ENCODE data around the gene ITSN2.
A peak's percentile ranks its signal among the peaks of the same experiment; 100 is the strongest.

The ITSN2 gene

DNA sequence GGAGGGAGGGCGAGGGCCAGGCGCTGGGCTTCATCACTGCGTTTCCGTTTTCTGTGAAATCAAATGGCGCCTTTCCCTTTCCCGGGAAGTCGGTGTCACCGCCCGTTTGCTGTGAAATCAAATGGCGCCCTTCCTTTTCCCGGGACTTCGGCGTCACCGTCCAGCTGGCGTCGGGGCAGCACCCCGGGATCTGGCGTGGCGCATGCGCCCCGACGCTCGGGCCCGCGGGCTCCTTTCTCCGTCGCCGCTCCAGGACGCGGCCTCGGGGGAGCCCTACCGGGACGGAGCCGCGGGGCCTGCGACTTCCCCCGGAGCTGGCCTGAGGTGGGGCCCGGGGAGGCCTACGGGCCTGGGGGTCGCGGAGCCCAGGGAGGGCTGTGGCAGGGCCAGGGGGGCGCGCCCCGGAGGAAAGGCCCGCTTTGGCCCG, 185.5 kb downstream of the ITSN2 start, which contains the start of gene FAM228A:
Gene FAM228A, plus strand, starts transcription at position 203 of the 427 bp plus-strand sequence. CDS start 428 bp downstream, outside the sequence.
- DNase-seq: no peak

DNA sequence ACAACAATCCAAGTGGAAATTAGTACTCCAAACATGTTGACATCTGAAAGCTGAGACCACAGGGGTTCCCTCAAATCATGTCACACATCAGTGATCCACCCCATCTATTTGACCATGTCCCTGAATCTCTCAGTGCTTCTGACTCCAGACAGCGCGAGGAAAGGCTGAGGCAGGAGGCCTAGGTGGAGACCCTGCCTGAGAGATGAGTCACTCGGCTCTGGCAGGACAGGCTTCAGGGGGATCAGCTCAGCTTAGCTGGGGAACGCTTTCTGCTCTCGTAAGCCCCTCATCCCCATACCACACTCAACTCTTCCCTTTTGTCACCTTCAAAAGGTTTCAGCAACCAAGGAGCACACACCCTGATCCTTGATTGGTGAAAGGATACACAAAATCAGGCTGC, 191.3 kb downstream of the ITSN2 start:
- DNase-seq: no peak

DNA sequence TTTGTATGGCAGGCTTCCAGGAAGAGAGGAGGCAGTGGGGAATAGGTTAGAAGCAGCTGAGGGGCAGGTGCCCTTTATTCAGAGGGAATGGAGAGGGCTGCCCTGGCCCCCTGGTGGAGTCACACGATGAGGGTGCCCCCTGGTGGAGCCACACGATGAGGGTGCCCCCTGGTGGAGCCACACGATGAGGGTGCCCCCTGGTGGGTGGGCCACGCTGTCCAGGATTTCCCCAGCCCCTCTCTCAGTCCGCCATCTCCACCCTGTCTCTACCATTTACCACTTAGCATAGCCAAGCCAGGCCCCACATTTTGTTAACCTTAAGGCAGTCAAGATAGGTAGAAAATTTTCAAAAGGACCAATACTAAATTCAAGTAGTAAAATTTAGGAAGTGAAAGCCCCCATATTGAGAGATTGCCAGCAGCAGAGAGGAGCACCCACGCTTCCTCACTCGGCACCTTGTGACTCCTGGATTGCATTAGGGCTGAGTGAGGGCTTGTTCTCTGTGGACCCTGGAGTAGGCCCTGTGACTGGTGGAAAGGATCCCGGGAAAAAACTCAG, 195.8 kb downstream of the ITSN2 start:
- peak; percentile 12 for DNase-seq

DNA sequence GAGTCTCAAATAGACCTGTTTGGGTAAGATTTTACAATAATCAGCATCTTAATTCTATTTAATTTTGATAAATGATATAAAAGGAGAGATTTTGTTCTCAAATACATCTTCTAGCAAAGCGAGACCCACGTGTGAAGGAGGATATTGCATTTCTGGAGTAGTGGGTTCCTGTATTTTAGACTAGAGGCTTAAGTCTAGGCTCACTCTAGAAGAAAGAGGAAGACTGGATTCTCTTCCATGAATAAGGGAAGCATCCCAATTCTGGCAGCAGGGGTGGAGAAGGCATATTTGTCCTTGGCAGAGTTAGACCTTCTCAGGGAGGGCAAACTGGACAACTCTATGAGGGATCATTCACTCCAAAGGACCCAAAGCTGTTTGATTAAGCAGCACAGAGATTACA, 196.7 kb downstream of the ITSN2 start:
- DNase-seq: no peak

DNA sequence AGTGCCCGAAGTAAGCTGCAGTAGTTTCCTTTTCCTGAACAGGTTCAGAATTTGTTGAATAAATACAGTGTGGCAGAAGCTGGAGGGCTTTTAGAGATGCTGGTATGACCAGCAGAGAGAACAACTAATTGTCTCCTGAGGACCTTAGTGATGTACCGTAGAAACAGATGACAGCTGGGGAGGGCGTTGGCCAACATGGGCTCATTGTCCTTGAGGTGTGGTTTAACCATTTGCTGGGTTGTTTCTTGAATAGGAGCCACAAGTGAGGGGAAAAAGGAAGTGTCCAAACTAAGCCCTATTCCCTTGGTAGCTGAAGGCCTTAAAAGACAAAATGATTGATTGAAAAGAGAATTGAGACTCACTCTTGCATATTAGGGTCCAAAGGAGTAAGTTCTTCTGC, 197.2 kb downstream of the ITSN2 start:
- DNase-seq: no peak

DNA sequence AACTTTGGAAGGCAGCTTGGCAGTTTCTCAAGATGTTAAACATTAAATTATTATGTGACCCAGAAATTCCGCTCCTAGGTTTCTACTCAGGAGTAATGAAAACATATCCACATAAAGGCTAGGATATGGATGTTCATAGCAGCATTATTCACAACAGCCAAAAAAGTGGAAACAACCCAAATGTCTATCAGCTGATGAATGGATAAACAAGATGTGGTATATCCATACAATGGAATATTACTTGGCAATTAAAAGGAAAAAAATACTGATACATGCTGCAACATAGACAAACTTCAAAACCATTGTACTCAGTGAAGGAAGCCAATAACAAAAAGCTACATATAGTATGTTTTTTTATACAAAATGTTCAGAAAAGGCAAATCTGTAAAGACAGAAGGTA, 197.8 kb downstream of the ITSN2 start:
- DNase-seq: no peak

DNA sequence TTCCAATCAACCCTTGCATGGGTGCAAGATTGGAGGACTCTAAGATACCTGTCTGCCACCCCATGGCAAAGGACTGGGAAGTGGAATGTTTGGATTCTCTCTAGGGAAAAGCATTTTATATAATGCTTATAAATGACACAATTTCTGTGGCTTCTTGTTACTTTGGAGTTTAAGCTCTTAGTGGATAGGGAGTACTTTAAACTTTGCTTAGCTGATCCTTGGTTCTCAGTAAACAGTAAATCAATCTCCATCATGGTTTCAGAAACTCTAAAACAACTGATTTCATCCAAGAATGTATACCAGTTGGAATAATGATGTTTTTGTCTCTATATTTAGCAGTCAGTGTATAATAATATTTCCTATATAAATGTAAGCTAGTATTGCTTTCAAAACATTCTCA, 199.6 kb downstream of the ITSN2 start:
- no peak for DNase-seq

DNA sequence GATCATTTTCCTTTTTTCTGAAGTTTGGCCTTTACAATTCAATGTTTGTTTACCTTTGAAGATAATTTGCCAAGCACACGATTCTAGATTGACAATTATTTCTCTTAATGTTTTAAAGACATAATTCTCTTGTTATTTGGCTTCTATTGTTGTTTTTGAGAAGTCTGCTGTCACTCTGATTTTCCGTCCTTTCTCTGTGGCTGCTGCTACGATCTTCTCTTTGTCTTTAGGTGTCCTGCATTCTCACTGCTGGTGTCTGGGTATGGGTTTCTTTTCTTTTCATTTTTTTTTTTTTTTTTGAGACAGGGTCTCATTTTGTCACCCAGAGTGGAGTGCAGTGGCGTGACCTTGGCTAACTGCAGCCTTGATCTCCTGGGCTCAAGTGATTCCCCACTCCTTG, 200.6 kb downstream of the ITSN2 start:
- DNase-seq: no peak

DNA sequence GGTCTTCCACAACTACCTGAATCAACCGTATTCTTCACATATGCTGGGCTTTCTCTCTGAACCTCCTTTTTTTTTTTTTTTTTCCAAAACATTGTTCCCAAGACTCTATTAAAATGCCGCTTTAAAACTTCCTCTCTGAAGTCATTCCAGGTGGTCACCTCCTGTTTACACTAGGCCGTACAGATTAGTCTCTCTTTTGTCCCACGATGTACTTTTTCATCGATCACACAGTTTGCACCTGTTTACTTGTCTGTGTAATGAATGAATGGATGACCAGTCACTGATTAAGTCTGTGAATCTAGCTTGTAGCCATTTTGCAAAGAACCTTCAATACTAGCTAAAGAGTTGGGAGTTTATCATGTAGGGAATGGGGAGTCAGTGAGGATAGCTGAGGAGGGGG, 202.2 kb downstream of the ITSN2 start:
- DNase-seq: no peak

DNA sequence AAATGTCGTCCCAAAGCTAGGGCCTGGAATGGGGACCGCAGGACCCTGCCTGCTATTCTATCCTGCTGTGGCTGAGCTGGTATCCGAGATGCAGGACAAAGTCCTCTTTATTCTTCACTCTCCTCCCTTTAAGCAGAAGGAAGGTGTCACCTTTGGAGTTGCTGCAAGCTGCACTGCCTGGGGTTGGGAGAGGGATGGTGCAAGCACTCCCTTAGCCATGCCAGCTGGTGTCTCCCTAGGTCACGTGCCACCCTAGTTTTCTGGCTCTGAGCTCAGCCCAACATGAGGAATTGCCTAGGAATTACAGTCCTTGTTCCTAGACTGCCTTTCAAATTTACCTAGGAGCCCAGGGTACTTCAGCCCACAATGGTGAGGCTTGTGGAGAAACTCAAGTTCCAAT, 206.9 kb downstream of the ITSN2 start:
- no peak for DNase-seq
